Spleen (tissue), 7 donors: ENCODE data around the gene KCNC1.

Source experiments
- POLR2A ChIP-seq, 3 donors: fragments of 450-650 bp; IDR thresholded peaks; one replicate each; pipeline ENCODE4 v1.5.1; 2017; ENCODE audit warnings: antibody characterized with exemption in 3 of 3, mild to moderate bottlenecking in 1 of 3
- POLR2AphosphoS5 ChIP-seq, 3 donors: sonication (generic); formaldehyde crosslinking; IDR thresholded peaks; one replicate each; pipeline ENCODE4 v1.5.1; 2017; ENCODE audit warnings: antibody characterized with exemption in 3 of 3
- TF ChIP-seq, protein P1 (sequence below), 11 experiments: fragments of 200-600 bp in 7 of 11; fragments of 450-650 bp in 4 of 11; sonication (generic) in 4 of 11; IDR thresholded peaks in 8 of 11; conservative IDR thresholded peaks in 3 of 11; 1 replicate in 7 of 11; 2 replicates in 4 of 11; pipeline versions ENCODE4 v1.4.0 to v1.8.0; 2016 to 2021; ENCODE audit warnings: antibody characterized with exemption in 11 of 11, inconsistent platforms in 4 of 11, mild to moderate bottlenecking in 1 of 11
- donor health status: DM: no; HTN: no; CAD: no; lungs with moderate emphysema.
- donor health status: DM: no; HTN: no; CAD: no.
- donor health status: DM: no; HTN: no; CAD: no.

GRCh38 chr11:17699147-17700114 lies 35.1 kb upstream of the KCNC1 start:
- TF ChIP-seq, protein P1, sequence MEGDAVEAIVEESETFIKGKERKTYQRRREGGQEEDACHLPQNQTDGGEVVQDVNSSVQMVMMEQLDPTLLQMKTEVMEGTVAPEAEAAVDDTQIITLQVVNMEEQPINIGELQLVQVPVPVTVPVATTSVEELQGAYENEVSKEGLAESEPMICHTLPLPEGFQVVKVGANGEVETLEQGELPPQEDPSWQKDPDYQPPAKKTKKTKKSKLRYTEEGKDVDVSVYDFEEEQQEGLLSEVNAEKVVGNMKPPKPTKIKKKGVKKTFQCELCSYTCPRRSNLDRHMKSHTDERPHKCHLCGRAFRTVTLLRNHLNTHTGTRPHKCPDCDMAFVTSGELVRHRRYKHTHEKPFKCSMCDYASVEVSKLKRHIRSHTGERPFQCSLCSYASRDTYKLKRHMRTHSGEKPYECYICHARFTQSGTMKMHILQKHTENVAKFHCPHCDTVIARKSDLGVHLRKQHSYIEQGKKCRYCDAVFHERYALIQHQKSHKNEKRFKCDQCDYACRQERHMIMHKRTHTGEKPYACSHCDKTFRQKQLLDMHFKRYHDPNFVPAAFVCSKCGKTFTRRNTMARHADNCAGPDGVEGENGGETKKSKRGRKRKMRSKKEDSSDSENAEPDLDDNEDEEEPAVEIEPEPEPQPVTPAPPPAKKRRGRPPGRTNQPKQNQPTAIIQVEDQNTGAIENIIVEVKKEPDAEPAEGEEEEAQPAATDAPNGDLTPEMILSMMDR (IDR thresholded peaks at IDR 0.05 in 8 of 11, conservative IDR thresholded peaks at IDR 0.05 in 3 of 11) = no peak
- no peak for TF ChIP-seq POLR2AphosphoS5 (IDR thresholded peaks at IDR 0.05)
- no peak for TF ChIP-seq POLR2A (IDR thresholded peaks at IDR 0.05)
